ENCODE measurements around the gene IL17A.

Gene IL17A

GRCh38 chr6:52216932-52217575, 30.9 kb downstream of the IL17A start:
- ChIA-PET POLR2A (no interaction called here), CTCF (interaction anchor here (1.2 kb wide), 1 partner anchor 49 kb away, joined by 3 read pairs; no protein-coding TSS in a partner anchor)
- no peak for DNase-seq (ENCODE audit: low read depth, low spot score)

GRCh38 chr6:52217761-52218160, 31.6 kb downstream of the IL17A start:
- no peak for DNase-seq (ENCODE audit: low read depth, low spot score)
- no peak overlapping the region for H3K4me3 ChIP-seq (ENCODE audit: low read depth, low read length)
- no peak for TF ChIP-seq CTCF (IDR thresholded peaks at IDR 0.05; ENCODE audit: insufficient read depth, low read length, missing control alignments)
- CTCF ChIA-PET, result interaction anchor here (1.2 kb wide), 1 partner anchor 48 kb away, joined by 3 read pairs; no protein-coding TSS in a partner anchor
- POLR2A ChIA-PET, result no interaction called here

More at GRCh38 chr6:52216932-52217575, 30.9 kb downstream of the IL17A start:
- no peak for TF ChIP-seq CTCF (IDR thresholded peaks at IDR 0.05; ENCODE audit: insufficient read depth, low read length, missing control alignments)
- no peak overlapping the region for H3K4me3 ChIP-seq (ENCODE audit: low read depth, low read length)

GRCh38 chr6:52221302-52221701, 35.1 kb downstream of the IL17A start:
- POLR2A ChIA-PET, result no interaction called here
- DNase-seq (ENCODE audit: low read depth, low spot score), result no peak

GRCh38 chr6:52227495-52227894, 41.3 kb downstream of the IL17A start:
- no peak for TF ChIP-seq CTCF (IDR thresholded peaks at IDR 0.05; ENCODE audit: insufficient read depth, low read length, missing control alignments)
- ChIA-PET CTCF (no interaction called here), POLR2A (no interaction called here)
- H3K4me3 ChIP-seq (ENCODE audit: low read depth, low read length), result no peak overlapping the region
- DNase-seq (ENCODE audit: low read depth, low spot score), result no peak

More at GRCh38 chr6:52221302-52221701, 35.1 kb downstream of the IL17A start:
- H3K4me3 ChIP-seq (ENCODE audit: low read depth, low read length), result no peak overlapping the region
- CTCF ChIA-PET, result interaction anchor here (0.6 kb wide), 1 partner anchor 186 kb away, joined by 4 read pairs; no protein-coding TSS in a partner anchor
- TF ChIP-seq CTCF (IDR thresholded peaks at IDR 0.05; ENCODE audit: insufficient read depth, low read length, missing control alignments), result no peak

GRCh38 chr6:52230685-52231084, 44.5 kb downstream of the IL17A start:
- DNase-seq (ENCODE audit: low read depth, low spot score), result no peak
- H3K4me3 ChIP-seq (ENCODE audit: low read depth, low read length), result no peak overlapping the region
- no peak for TF ChIP-seq CTCF (IDR thresholded peaks at IDR 0.05; ENCODE audit: insufficient read depth, low read length, missing control alignments)
- POLR2A ChIA-PET, result no interaction called here
- CTCF ChIA-PET, result interaction anchor here (0.9 to 1.0 kb wide), 2 partner anchors 12 to 67 kb away, joined by 3 read pairs; no protein-coding TSS in a partner anchor

GRCh38 chr6:52231406-52232127, 45.4 kb downstream of the IL17A start:
- CTCF ChIA-PET, result no interaction called here
- H3K4me3 ChIP-seq (ENCODE audit: low read depth, low read length), result no peak overlapping the region
- no peak for DNase-seq (ENCODE audit: low read depth, low spot score)
- no peak for TF ChIP-seq CTCF (IDR thresholded peaks at IDR 0.05; ENCODE audit: insufficient read depth, low read length, missing control alignments)
- POLR2A ChIA-PET, result no interaction called here

Data from AG04449 (cell line).